IMR-90 (cell line): ENCODE results near the gene ALDH7A1. TPM values are rescaled to one million over a fixed set of nuclear protein-coding genes. Genes with fewer than 3 reads are reported as not detected.
A peak's percentile ranks its signal among the peaks of the same experiment; 100 is the strongest.

Experiments
- ATAC-seq: fragments of 200-7000 bp; cut with Tn5 transposase; 2 replicates; pipeline ENCODE4 v1.9.1; 2020; ENCODE audit warnings: low read depth, mild to moderate bottlenecking, moderate library complexity
- BruUV-seq: library from RNA; stranded (reverse); fragments of 400-500 nt; replicated peaks from 2 replicates; lab custom pipeline; 2021; lab: Mats Ljungman, UMichigan
- CTCF ChIA-PET: fragments of 300-600 bp; formaldehyde crosslinking; extraction: SDS; loops from one replicate; lab custom pipeline; 2021; ENCODE audit warnings: antibody characterized with exemption; lab: Yijun Ruan, JAX
- POLR2A ChIA-PET: fragments of 300-600 bp; sonication (Branson Sonifier 250); formaldehyde crosslinking; loops from one replicate; lab custom pipeline; 2022; ENCODE audit warnings: antibody characterized with exemption; ENCODE audit not compliant: unreplicated experiment; lab: Charles Lee
- DNase-seq: peaks from one replicate; pipeline ENCODE4 v3.0.0; 2013
- H2AFZ ChIP-seq: replicated peaks from 2 replicates; pipeline ENCODE3; 2013; ENCODE audit warnings: low read length, mild to moderate bottlenecking; ENCODE audit not compliant: poor library complexity
- H2AK5ac ChIP-seq: 2 replicates; pipeline ENCODE4 v1.6.1; 2013; ENCODE audit warnings: low read depth, low read length, inconsistent platforms
- H2AK9ac ChIP-seq: replicated peaks from 2 replicates; pipeline ENCODE3; 2013; ENCODE audit warnings: mild to moderate bottlenecking, low read depth, low read length, moderate library complexity; ENCODE audit not compliant: poor library complexity
- H2BK120ac ChIP-seq: 2 replicates; pipeline ENCODE4 v1.6.1; 2013; ENCODE audit warnings: low read depth, low read length, inconsistent platforms
- H2BK15ac ChIP-seq: 3 replicates; pipeline ENCODE4 v1.6.1; 2013; ENCODE audit warnings: low read depth, low read length, inconsistent platforms
- H2BK20ac ChIP-seq: 2 replicates; pipeline ENCODE4 v1.6.1; 2013; ENCODE audit warnings: low read depth, mild to moderate bottlenecking, inconsistent platforms, low read length, moderate library complexity
- H2BK5ac ChIP-seq: 2 replicates; pipeline ENCODE4 v1.6.1; 2013; ENCODE audit warnings: mild to moderate bottlenecking, low read depth, low read length, inconsistent platforms; ENCODE audit not compliant: poor library complexity, severe bottlenecking
- H3K14ac ChIP-seq: replicated peaks from 2 replicates; pipeline ENCODE4 v1.6.1; 2013; ENCODE audit warnings: low read depth, low read length, inconsistent platforms
- H3K18ac ChIP-seq: 2 replicates; pipeline ENCODE4 v1.6.1; 2013; ENCODE audit warnings: low read depth, low read length, control low read depth
- H3K23ac ChIP-seq: 2 replicates; pipeline ENCODE4 v1.6.1; 2013; ENCODE audit warnings: low read depth, low read length, inconsistent platforms
- H3K27ac ChIP-seq: 2 replicates; pipeline ENCODE4 v1.5.1; 2013; ENCODE audit warnings: mild to moderate bottlenecking, control low read depth, low read length; ENCODE audit not compliant: insufficient read depth
- H3K27me3 ChIP-seq: 2 replicates; pipeline ENCODE4 v1.6.1; 2013; ENCODE audit warnings: low read length; ENCODE audit not compliant: control insufficient read depth, insufficient read depth
- H3K36me3 ChIP-seq: 2 replicates; pipeline ENCODE4 v1.6.1; 2013; ENCODE audit warnings: low read length, mixed read lengths; ENCODE audit not compliant: control insufficient read depth, insufficient read depth
- H3K4ac ChIP-seq: 2 replicates; pipeline ENCODE4 v1.6.1; 2013; ENCODE audit warnings: low read depth, low read length, inconsistent platforms
- H3K4me1 ChIP-seq: 2 replicates; pipeline ENCODE4 v1.6.1; 2013; ENCODE audit warnings: low read length, mixed read lengths; ENCODE audit not compliant: control insufficient read depth, insufficient read depth
- H3K4me2 ChIP-seq: 2 replicates; pipeline ENCODE4 v1.6.1; 2013; ENCODE audit warnings: low read depth, mild to moderate bottlenecking, control low read depth, low read length, moderate library complexity
- H3K4me3 ChIP-seq: 2 replicates; pipeline ENCODE4 v1.5.1; 2013; ENCODE audit warnings: low read depth, mild to moderate bottlenecking, control low read depth, low read length, moderate library complexity; ENCODE audit not compliant: insufficient read depth
- H3K56ac ChIP-seq: 2 replicates; pipeline ENCODE4 v1.6.1; 2013; ENCODE audit warnings: low read length, inconsistent platforms; ENCODE audit not compliant: insufficient read depth; ENCODE audit errors: extremely low read depth
- H3K79me1 ChIP-seq, 2 experiments: 2 replicates each; pipeline ENCODE4 v1.6.1; 2013; ENCODE audit warnings: low read length in 2 of 2, inconsistent platforms in 1 of 2, low read depth in 1 of 2
- H3K9ac ChIP-seq: 2 replicates; pipeline ENCODE4 v1.6.1; 2013; ENCODE audit warnings: low read depth, low read length, control low read depth
- H3K9me1 ChIP-seq: 2 replicates; pipeline ENCODE4 v1.6.1; 2013; ENCODE audit warnings: low read length, inconsistent platforms; ENCODE audit not compliant: insufficient read depth
- H3K9me3 ChIP-seq: 2 replicates; pipeline ENCODE4 v1.6.1; 2013; ENCODE audit warnings: low read length; ENCODE audit not compliant: control insufficient read depth, insufficient read depth
- H4K20me1 ChIP-seq: 2 replicates; pipeline ENCODE4 v1.6.1; 2013; ENCODE audit warnings: low read length, inconsistent platforms; ENCODE audit not compliant: insufficient read depth
- H4K5ac ChIP-seq: 2 replicates; pipeline ENCODE4 v1.6.1; 2013; ENCODE audit warnings: mild to moderate bottlenecking, low read depth, low read length, control low read depth
- H4K8ac ChIP-seq, 2 experiments: 2 replicates each; pipeline ENCODE4 v1.6.1; 2013; ENCODE audit warnings: low read depth in 2 of 2, low read length in 2 of 2, control low read depth in 1 of 2, inconsistent platforms in 1 of 2
- H4K91ac ChIP-seq: 2 replicates; pipeline ENCODE4 v1.6.1; 2013; ENCODE audit warnings: low read depth, low read length, inconsistent platforms; ENCODE audit not compliant: insufficient read depth
- BHLHE40 ChIP-seq: fragments of 150-350 bp; IDR thresholded peaks from 2 replicates; pipeline ENCODE4 v1.6.1; 2016; ENCODE audit warnings: mild to moderate bottlenecking, low read depth, low read length
- CHD1 ChIP-seq: IDR thresholded peaks from 2 replicates; pipeline ENCODE4 v1.6.1; 2012; ENCODE audit warnings: low read depth, low read length, improper control_type of control experiment
- MAZ ChIP-seq: IDR thresholded peaks from 2 replicates; pipeline ENCODE4 v1.6.1; 2012; ENCODE audit warnings: low read depth, mild to moderate bottlenecking, low read length, improper control_type of control experiment, moderate library complexity, borderline replicate concordance
- MXI1 ChIP-seq: IDR thresholded peaks from 2 replicates; pipeline ENCODE4 v1.6.1; 2012; ENCODE audit warnings: low read depth, mild to moderate bottlenecking, low read length, moderate library complexity, borderline replicate concordance
- NFE2L2 ChIP-seq: fragments of 150-350 bp; IDR thresholded peaks from 2 replicates; pipeline ENCODE4 v1.6.1; 2016; ENCODE audit warnings: low read depth, mild to moderate bottlenecking, low read length
- POLR2A ChIP-seq: IDR thresholded peaks from 2 replicates; pipeline ENCODE4 v1.6.1; 2012; ENCODE audit warnings: mild to moderate bottlenecking, low read depth, low read length
- RAD21 ChIP-seq: IDR thresholded peaks from 2 replicates; pipeline ENCODE4 v1.6.1; 2012; ENCODE audit warnings: low read length, improper control_type of control experiment
- RFX5 ChIP-seq: IDR thresholded peaks from 2 replicates; pipeline ENCODE4 v1.8.0; 2012; ENCODE audit warnings: low read depth, mild to moderate bottlenecking, low read length, moderate library complexity
- SMC3 ChIP-seq: fragments of 150-350 bp; IDR thresholded peaks from 2 replicates; pipeline ENCODE4 v1.6.1; 2016; ENCODE audit warnings: low read depth, mild to moderate bottlenecking, antibody characterized with exemption, low read length, moderate library complexity
- WGBS, 2 experiments: methylation state at CpG; one replicate each; pipeline versions ENCODE4 v1.1.5 to v1.1.7; 2013; ENCODE audit warnings: missing lambda C conversion rate in 2 of 2; ENCODE audit not compliant: insufficient read length in 1 of 2; ENCODE audit errors: extremely low coverage in 2 of 2; 5-methylcytosine and 5-hydroxymethylcytosine counted together
- dilution Hi-C: fragments of 300-500 bp; cut with HindIII; formaldehyde crosslinking; loops from one replicate; pipeline ENCODE4 v1.14.3; 2018; ENCODE audit warnings: low sequenced_read_pairs; ENCODE audit not compliant: unreplicated experiment
- in situ Hi-C: fragments of 300-500 bp; cut with MboI; formaldehyde crosslinking; loops from 3 replicates; pipeline ENCODE4 v1.14.3; 2019; ENCODE audit warnings: low sequenced_read_pairs, inconsistent platforms, mixed read lengths
- intact Hi-C: fragments of 100-400 bp; cut with micrococcal nuclease; formaldehyde crosslinking; loops from 2 replicates; pipeline ENCODE4 v1.10.0; 2022
- polyA plus RNA-seq, 3 experiments: library from polyadenylated mRNA; depleted of rRNA; stranded (reverse); fragments of >200 nt; gene quantifications; 2 replicates each; pipeline ENCODE4 v1.2.3, GENCODE V29; 2012; ENCODE audit warnings: low replicate concordance in 1 of 3
- total RNA-seq: library from RNA; depleted of rRNA; stranded (reverse); fragments of >200 nt; gene quantifications from 2 replicates; pipeline ENCODE4 v1.2.3, GENCODE V29; 2012
- TF ChIP-seq, protein P1 (sequence below): conservative IDR thresholded peaks from 2 replicates; pipeline ENCODE4 v1.5.1; 2012; ENCODE audit warnings: mild to moderate bottlenecking, low read depth, low read length, improper control_type of control experiment
- TF ChIP-seq, protein P2 (sequence below): fragments of 150-350 bp; IDR thresholded peaks from 2 replicates; pipeline ENCODE4 v1.6.1; 2017; ENCODE audit warnings: mild to moderate bottlenecking, antibody characterized with exemption, low read length, low read depth
- TF ChIP-seq, protein P3 (sequence below): fragments of 150-350 bp; IDR thresholded peaks from 2 replicates; pipeline ENCODE4 v1.6.1; 2016; ENCODE audit warnings: low read depth, mild to moderate bottlenecking, low read length, moderate library complexity, borderline replicate concordance

ALDH7A1 gene
- total and polyA plus RNA-seq, 2 of the 4 experiments (the other 2 are of a cell fraction) = 40.9 to 62.2 TPM

DNA sequence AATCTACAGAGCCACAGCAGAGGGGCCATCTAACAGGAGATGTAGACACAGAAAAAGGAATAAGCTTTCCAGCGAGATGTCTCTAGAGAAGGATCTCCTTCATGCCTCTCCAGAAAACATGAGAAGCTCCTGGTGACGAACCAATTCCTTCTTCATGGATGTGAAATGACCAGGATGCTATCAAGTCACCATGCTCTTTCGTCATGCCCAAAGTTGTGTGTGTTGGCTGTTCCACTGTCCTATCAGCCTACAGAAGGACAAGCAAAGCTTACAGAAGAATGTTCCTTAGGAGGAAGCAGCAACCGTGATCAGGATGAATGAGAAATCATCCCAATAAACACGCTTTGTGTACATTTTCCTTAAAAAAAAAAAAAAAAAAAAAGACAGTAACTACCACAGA is 54.4 kb downstream of the ALDH7A1 start:
- Histone ChIP-seq H3K4me2 (no peak overlapping the region), H2BK5ac (no peak overlapping the region), H3K4me3 (no peak overlapping the region), H3K27me3 (no peaks in the 10 kb centered on the region), H3K27ac (no peak overlapping the region), H3K79me1 (0 out of 4 replicates have a peak, but pooled peaks cover 0 to 3% of the 10 kb centered on the region in 2 experiments), H3K14ac (no peak overlapping the region), H3K56ac (no peak overlapping the region), H4K5ac (no peak overlapping the region), H3K4ac (no peak overlapping the region), H2BK15ac (no peak overlapping the region), H3K9me1 (peaks cover 11% of the 10 kb centered on the region), H4K8ac (no peak overlapping the region), H3K9ac (no peak overlapping the region), H3K9me3 (no peaks in the 10 kb centered on the region), H3K23ac (no peak overlapping the region), H2AFZ (no peak overlapping the region), H4K91ac (no peak overlapping the region), H2BK20ac (no peak overlapping the region), H4K20me1 (no peaks in the 10 kb centered on the region), H2AK9ac (no peak overlapping the region), H3K18ac (no peak overlapping the region), H2BK120ac (peak overlapping the region; percentile 26; the same call in 1 of the 2 replicates), H2AK5ac (no peak overlapping the region), H3K36me3 (peaks cover 2% of the 10 kb centered on the region; the same call in 1 of the 2 replicates), H3K4me1 (peaks cover 7% of the 10 kb centered on the region)
- POLR2A ChIA-PET = no interaction called here
- intact Hi-C loops = loop anchor here (5.0 kb wide), 1 partner anchor 262 kb away; no protein-coding TSS in a partner anchor
- dilution Hi-C loops = loop anchor here (10.0 kb wide), 1 partner anchor 196 kb away; no protein-coding TSS in a partner anchor
- DNase-seq (no peak), ATAC-seq (no peak)
- in situ Hi-C loops = no loop called here
- BruUV-seq = no TSS peak
- CTCF ChIA-PET = interaction anchor here (0.9 to 2.9 kb wide), 3 partner anchors 10 to 202 kb away, joined by 3 to 13 read pairs (median 4); no protein-coding TSS in a partner anchor
- TF ChIP-seq MXI1 (no peak), CHD1 (no peak), POLR2A (no peak), NFE2L2 (no peak), RAD21 (no peak), MAZ (no peak), SMC3 (no peak), BHLHE40 (no peak), RFX5 (no peak)
- TF ChIP-seq, protein P1, sequence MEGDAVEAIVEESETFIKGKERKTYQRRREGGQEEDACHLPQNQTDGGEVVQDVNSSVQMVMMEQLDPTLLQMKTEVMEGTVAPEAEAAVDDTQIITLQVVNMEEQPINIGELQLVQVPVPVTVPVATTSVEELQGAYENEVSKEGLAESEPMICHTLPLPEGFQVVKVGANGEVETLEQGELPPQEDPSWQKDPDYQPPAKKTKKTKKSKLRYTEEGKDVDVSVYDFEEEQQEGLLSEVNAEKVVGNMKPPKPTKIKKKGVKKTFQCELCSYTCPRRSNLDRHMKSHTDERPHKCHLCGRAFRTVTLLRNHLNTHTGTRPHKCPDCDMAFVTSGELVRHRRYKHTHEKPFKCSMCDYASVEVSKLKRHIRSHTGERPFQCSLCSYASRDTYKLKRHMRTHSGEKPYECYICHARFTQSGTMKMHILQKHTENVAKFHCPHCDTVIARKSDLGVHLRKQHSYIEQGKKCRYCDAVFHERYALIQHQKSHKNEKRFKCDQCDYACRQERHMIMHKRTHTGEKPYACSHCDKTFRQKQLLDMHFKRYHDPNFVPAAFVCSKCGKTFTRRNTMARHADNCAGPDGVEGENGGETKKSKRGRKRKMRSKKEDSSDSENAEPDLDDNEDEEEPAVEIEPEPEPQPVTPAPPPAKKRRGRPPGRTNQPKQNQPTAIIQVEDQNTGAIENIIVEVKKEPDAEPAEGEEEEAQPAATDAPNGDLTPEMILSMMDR = no peak
- TF ChIP-seq, protein P2, sequence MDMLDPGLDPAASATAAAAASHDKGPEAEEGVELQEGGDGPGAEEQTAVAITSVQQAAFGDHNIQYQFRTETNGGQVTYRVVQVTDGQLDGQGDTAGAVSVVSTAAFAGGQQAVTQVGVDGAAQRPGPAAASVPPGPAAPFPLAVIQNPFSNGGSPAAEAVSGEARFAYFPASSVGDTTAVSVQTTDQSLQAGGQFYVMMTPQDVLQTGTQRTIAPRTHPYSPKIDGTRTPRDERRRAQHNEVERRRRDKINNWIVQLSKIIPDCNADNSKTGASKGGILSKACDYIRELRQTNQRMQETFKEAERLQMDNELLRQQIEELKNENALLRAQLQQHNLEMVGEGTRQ = no peak
- TF ChIP-seq, protein P3, sequence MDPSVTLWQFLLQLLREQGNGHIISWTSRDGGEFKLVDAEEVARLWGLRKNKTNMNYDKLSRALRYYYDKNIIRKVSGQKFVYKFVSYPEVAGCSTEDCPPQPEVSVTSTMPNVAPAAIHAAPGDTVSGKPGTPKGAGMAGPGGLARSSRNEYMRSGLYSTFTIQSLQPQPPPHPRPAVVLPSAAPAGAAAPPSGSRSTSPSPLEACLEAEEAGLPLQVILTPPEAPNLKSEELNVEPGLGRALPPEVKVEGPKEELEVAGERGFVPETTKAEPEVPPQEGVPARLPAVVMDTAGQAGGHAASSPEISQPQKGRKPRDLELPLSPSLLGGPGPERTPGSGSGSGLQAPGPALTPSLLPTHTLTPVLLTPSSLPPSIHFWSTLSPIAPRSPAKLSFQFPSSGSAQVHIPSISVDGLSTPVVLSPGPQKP = no peak
- WGBS, 2 experiments = no CpG with 5 or more reads among the region's 5 CpGs
